Tongue (tissue), 2 donors: ENCODE results near the gene ZFYVE1. TPM values are rescaled to one million over a fixed set of nuclear protein-coding genes. Genes with fewer than 3 reads are reported as not detected.

Source experiments
- small RNA-seq: library from RNA; depleted of rRNA; stranded (forward); fragments of <200 nt; gene quantifications from one replicate; pipeline ENCODE3, GENCODE V24; 2014; ENCODE audit warnings: low replicate concordance
- total RNA-seq: library from RNA; depleted of rRNA; stranded (reverse); fragments of >200 nt; gene quantifications from one replicate; pipeline ENCODE4 v1.2.3, GENCODE V29; 2014

ZFYVE1 gene
- total RNA-seq, 1 donor from 2014 or later = 15.3 TPM

Small RNAs within 50 kb of the gene (small RNA-seq; reads per million reads assigned to genes)
- not detected for gene RN7SL586P

Other genes starting within 250 kb of the ZFYVE1 start
- 20.6 TPM for gene DPF3, start 133.0 kb downstream of the ZFYVE1 start, total RNA-seq
- 22.4 TPM for gene DCAF4, start 100.6 kb downstream of the ZFYVE1 start, total RNA-seq
- gene RBM25, start 31.4 kb upstream of the ZFYVE1 start, total RNA-seq = 56.6 TPM
- 49.5 TPM for gene PSEN1, start 109.4 kb upstream of the ZFYVE1 start, total RNA-seq
- gene PAPLN, start 210.4 kb upstream of the ZFYVE1 start, total RNA-seq = 7.3 TPM